GM12892 (cell line): ENCODE data around the gene GOLGA6A.

Source experiments
- POLR2A ChIP-seq: IDR thresholded peaks from 2 replicates; pipeline ENCODE4 v1.6.1; 2011; ENCODE audit warnings: low read depth, low read length, control low read depth
- POLR2AphosphoS5 ChIP-seq: IDR thresholded peaks from 2 replicates; pipeline ENCODE4 v1.6.1; 2011; ENCODE audit warnings: low read depth, low read length, control low read depth
- TAF1 ChIP-seq: IDR thresholded peaks from 2 replicates; pipeline ENCODE4 v1.6.1; 2011; ENCODE audit warnings: low read depth, mild to moderate bottlenecking, control low read depth, low read length, borderline replicate concordance

DNA sequence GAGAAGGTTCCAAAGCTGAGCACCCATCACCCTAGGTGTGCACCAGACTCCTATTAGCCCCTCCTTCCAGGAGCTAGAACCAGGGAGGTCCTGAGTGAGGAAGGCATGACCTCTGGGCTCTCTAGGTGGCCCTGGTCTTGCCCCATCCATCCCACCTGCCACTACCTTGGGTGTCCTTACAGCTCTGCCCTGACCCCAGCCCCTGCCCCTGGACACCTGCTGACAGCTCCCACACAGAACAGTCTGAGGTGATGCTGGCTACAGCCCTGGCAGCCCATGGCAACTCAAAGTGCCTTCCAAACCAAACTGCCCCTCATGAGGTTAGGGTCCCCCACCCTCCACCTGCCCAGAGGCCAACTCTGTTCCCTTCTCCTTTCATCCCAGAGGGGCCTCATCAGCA, 37.2 kb downstream of the GOLGA6A start:
- no peak for TF ChIP-seq POLR2A
- TF ChIP-seq POLR2AphosphoS5: no peak
- no peak for TF ChIP-seq TAF1
